Fibroblast of pulmonary artery (primary cell): ENCODE measurements around the gene TCERG1L.

Source experiments
- DNase-seq: peaks from one replicate; pipeline ENCODE4 v3.0.0-alpha.2; 2010; ENCODE audit warnings: low read depth
- H3K4me3 ChIP-seq: replicated peaks from 2 replicates; pipeline ENCODE4 v1.5.1; 2011; ENCODE audit warnings: low read depth, mild to moderate bottlenecking, control low read depth, low read length, moderate library complexity
- TF ChIP-seq, protein P1 (sequence below): IDR thresholded peaks from 2 replicates; pipeline ENCODE4 v1.5.1; 2011; ENCODE audit warnings: mild to moderate bottlenecking, control low read depth, low read length, inconsistent platforms; ENCODE audit errors: missing control alignments

Gene TCERG1L, protein sequence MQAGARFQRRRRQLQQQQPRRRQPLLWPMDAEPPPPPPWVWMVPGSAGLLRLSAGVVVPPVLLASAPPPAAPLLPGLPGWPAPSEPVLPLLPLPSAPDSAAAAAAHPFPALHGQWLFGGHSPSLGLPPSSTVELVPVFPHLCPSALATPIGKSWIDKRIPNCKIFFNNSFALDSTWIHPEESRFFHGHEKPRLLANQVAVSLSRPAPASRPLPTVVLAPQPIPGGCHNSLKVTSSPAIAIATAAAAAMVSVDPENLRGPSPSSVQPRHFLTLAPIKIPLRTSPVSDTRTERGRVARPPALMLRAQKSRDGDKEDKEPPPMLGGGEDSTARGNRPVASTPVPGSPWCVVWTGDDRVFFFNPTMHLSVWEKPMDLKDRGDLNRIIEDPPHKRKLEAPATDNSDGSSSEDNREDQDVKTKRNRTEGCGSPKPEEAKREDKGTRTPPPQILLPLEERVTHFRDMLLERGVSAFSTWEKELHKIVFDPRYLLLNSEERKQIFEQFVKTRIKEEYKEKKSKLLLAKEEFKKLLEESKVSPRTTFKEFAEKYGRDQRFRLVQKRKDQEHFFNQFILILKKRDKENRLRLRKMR

GRCh38 chr10:131311661-131312477 is at the start of gene TCERG1L:
Gene TCERG1L (minus strand): TSS chr10:131311721. CDS start chr10:131311635, 86 bp downstream.
- no peak for DNase-seq
- no peak within 1 kb of the TSS for H3K4me3 ChIP-seq
- TF ChIP-seq, protein P1, sequence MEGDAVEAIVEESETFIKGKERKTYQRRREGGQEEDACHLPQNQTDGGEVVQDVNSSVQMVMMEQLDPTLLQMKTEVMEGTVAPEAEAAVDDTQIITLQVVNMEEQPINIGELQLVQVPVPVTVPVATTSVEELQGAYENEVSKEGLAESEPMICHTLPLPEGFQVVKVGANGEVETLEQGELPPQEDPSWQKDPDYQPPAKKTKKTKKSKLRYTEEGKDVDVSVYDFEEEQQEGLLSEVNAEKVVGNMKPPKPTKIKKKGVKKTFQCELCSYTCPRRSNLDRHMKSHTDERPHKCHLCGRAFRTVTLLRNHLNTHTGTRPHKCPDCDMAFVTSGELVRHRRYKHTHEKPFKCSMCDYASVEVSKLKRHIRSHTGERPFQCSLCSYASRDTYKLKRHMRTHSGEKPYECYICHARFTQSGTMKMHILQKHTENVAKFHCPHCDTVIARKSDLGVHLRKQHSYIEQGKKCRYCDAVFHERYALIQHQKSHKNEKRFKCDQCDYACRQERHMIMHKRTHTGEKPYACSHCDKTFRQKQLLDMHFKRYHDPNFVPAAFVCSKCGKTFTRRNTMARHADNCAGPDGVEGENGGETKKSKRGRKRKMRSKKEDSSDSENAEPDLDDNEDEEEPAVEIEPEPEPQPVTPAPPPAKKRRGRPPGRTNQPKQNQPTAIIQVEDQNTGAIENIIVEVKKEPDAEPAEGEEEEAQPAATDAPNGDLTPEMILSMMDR = no peak

DNA sequence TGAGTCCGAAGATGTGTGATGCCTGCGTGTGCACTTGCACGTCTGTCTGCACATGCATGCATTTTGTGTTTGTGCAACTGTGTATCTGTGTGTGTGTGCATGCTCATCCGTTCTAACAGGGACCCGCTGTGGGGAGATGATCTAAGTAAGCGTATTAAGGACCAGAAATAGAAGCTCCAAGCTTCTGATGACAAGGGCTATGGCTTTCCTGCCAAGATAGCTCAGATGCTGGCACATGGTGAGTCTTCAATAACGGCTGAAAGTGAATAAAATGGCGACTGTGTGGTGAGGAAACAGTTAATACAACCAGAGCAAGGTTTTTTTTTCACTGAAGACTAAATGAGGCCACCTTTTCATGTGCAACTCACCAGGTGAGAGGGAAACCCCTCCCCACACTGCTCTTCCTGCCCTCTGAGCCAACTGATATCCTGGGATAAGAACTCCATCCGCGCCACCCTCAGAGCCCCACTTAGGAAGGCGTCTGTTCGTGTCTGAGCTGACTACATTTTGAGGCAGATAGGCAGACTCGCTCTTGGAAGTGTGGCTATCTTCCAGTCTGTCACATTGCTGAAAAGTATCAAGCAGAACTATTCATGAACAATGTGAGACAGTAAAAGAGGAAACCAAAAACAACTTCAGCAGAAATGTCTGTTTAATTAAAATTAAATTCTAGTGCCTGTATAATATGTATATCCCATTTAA is 47.4 kb upstream of the TCERG1L start:
- no peak for DNase-seq
- no peak overlapping the region for H3K4me3 ChIP-seq
- TF ChIP-seq, protein P1 = no peak

DNA sequence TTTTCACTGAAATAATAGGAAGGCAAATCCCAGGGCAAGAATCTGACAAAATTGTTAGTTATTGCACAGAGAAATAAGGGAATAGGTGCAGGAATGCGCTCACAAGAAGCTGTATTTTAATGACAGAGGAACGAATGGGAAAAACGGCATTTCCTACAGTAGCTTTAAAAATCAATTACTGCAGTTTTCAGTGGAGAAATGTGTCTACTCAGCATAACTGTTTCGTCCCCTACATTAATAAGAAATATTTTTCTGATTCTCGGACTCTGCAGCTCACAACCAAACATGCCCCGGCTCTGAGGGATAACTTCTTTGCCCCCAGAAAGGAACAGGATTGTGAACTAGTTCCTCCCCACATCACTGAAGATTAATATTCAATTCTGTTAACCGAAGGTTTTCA is 44.9 kb upstream of the TCERG1L start:
- DNase-seq = no peak
- no peak overlapping the region for H3K4me3 ChIP-seq
- TF ChIP-seq, protein P1 = no peak

DNA sequence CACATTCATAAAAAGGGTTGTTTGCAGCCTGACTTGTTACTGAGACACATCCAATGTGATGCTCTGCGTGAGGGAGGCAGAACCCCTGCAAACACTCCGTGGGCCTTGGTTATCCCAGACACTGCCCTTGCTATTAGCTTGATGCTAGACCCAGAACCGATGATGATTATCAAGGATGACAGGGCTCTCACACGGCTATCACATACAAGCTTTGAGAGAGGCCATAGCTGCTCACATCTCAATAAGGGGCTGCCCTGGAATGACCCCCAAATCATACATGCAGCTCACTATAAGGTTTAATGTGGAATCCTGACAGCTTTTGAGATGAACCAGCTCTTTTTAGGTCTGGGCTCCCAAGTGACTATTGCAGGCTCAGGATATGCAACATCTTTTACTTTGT is 44.4 kb upstream of the TCERG1L start:
- no peak for DNase-seq
- no peak overlapping the region for H3K4me3 ChIP-seq
- TF ChIP-seq, protein P1 = no peak

DNA sequence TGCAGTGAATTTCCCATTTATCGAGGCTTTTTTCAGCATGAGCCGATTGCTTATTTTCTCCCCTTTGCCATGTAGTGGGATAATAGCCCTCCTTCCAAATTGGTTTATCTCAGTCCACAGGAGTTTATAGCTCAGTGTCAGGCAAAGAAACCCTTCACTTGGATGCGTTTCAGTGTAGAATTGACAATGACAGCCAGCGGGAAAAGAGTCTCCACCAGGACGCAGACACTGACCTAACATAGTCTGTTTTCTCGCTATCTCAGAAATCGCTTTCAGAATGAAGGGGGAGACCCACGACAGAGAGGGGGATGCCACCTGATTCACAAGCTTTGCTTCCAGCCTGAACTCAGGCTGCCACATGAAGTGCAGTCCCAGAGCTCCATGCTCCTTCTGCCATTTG is 43.5 kb upstream of the TCERG1L start:
- no peak for DNase-seq
- TF ChIP-seq, protein P1 = no peak
- no peak overlapping the region for H3K4me3 ChIP-seq

DNA sequence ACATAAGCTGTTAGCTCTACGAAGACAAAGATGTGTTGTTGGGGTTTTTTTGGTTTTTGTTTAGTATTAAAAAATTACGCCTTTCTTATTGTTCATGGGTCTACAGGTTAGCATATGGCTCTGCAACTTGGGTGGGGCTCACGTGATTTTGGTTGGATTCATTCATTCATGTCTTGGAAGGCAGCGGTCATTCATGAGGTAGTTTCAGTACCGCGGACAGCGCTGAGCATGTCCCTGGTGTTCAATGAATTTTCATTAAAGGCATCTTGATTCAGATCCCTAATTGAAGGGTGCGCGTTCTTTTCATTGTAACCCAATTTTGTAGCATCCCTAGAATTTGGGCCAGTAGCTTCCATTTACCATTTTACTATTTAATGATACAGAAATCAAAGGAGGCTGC is 42.9 kb upstream of the TCERG1L start:
- H3K4me3 ChIP-seq = no peak overlapping the region
- no peak for DNase-seq
- TF ChIP-seq, protein P1 = no peak
